T-helper 2 cell (primary cell): ENCODE results near the gene CELSR2.

Experiments used
- DNase-seq, 5 experiments: peaks; one replicate each; pipeline versions ENCODE4 v3.0.0 to v3.0.0-alpha.2; 2012 to 2022

Gene CELSR2

GRCh38 chr1:109265741-109266330, 16.5 kb downstream of the CELSR2 start:
- no peak for DNase-seq

- no peak for DNase-seq
These were observed 17.6 kb downstream of the CELSR2 start for GRCh38 chr1:109266965-109267364.

- DNase-seq: no peak
These were observed 18.5 kb downstream of the CELSR2 start for GRCh38 chr1:109267743-109268300.

- DNase-seq: no peak
These were observed 19.3 kb downstream of the CELSR2 start for GRCh38 chr1:109268431-109269211.

GRCh38 chr1:109269212-109269980, 20.1 kb downstream of the CELSR2 start:
- no peak for DNase-seq

- DNase-seq: no peak
These were observed 20.8 kb downstream of the CELSR2 start for GRCh38 chr1:109269981-109270622.

- DNase-seq: no peak
These were observed 21.4 kb downstream of the CELSR2 start for GRCh38 chr1:109270623-109271317.

GRCh38 chr1:109271458-109271857, 22.1 kb downstream of the CELSR2 start:
- no peak for DNase-seq

GRCh38 chr1:109272021-109272799, 22.9 kb downstream of the CELSR2 start:
- no peak for DNase-seq

- DNase-seq: no peak
These were observed 23.6 kb downstream of the CELSR2 start for GRCh38 chr1:109272831-109273547.

GRCh38 chr1:109273570-109274288, 24.4 kb downstream of the CELSR2 start:
- no peak for DNase-seq

GRCh38 chr1:109274533-109275476, 25.5 kb downstream of the CELSR2 start:
- no peak for DNase-seq

GRCh38 chr1:109275706-109276345, 26.5 kb downstream of the CELSR2 start:
- no peak for DNase-seq

GRCh38 chr1:109277434-109278204, 28.3 kb downstream of the CELSR2 start:
- peak in 4 of 5 experiments; percentile 28 to 66 (median 52) for DNase-seq

GRCh38 chr1:109279615-109280278, 30.4 kb downstream of the CELSR2 start:
- no peak for DNase-seq

- no peak for DNase-seq
These were observed 31.5 kb downstream of the CELSR2 start for GRCh38 chr1:109280862-109281261.
